ENCODE measurements around the gene ZAP70. TPM values are rescaled to one million over a fixed set of nuclear protein-coding genes. Genes with fewer than 3 reads are reported as not detected.

The ZAP70 gene
- total and polyA plus RNA-seq, 4 donors: 1.3 to 7.5 (median 3.6) TPM

DNA sequence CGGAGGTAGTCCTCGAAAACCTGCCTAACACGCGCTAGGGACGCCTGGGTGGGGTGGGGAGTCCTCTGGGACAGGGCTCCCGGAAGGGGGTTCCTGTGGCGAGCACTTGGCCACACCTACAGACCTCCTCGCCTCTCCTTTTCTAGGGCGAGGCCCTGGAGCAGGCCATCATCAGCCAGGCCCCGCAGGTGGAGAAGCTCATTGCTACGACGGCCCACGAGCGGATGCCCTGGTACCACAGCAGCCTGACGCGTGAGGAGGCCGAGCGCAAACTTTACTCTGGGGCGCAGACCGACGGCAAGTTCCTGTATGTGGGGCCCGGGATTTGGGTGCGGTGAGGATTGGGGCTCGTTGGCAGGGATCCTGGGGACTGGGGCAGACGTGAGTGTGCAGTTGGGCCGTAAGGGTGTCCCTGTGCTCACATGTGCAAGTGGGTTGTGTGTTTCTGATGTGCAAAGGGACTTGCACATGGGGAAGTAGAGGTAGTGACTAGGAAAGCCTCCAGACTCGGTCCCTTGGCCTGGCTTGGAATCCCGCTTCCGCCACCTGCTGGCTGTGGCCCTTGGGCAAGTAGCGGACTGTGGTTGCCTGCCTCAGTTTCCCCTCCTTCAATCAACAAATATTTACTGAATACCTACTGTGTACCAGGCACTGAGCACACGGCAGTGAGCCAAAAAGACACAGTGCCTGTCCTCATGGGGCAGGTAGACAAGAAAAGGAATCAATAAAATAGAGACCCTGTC, 11.7 kb downstream of the ZAP70 start:
- Histone ChIP-seq H3K4me3 (ENCODE audit: low read length in 2 of 2) (no peak overlapping the region), H3K4me1 (ENCODE audit: control insufficient read depth in 1 of 2, insufficient read depth in 2 of 2, low read length in 2 of 2) (no peaks in the 10 kb centered on the region), H3K36me3 (ENCODE audit: control insufficient read depth in 1 of 2, insufficient read depth in 2 of 2, low read length in 1 of 2) (no peaks in the 10 kb centered on the region), H3K27me3 (ENCODE audit: control insufficient read depth in 1 of 2, insufficient read depth in 2 of 2, low read length in 1 of 2) (no peaks in the 10 kb centered on the region), H3K9me3 (ENCODE audit: control insufficient read depth, low read length) (peaks cover under 1% of the 10 kb centered on the region), H3K27ac (ENCODE audit: low read depth in 1 of 2, low read length in 2 of 2) (no peak overlapping the region)
- WGBS, 2 donors: 89 to 91% methylated on average over 29 to 31 of the region's 31 CpGs
- ATAC-seq (ENCODE audit: low FRiP score) (no peak), DNase-seq (peak in 1 of 2 donors; percentile 55)
- intact Hi-C loops (cut with DNase I): no loop called here

- intact Hi-C loops (cut with DNase I): no loop called here
- Histone ChIP-seq H3K27ac (ENCODE audit: low read depth in 1 of 2, low read length in 2 of 2) (no peak overlapping the region), H3K4me1 (ENCODE audit: control insufficient read depth in 1 of 2, insufficient read depth in 2 of 2, low read length in 2 of 2) (no peaks in the 10 kb centered on the region), H3K27me3 (ENCODE audit: control insufficient read depth in 1 of 2, insufficient read depth in 2 of 2, low read length in 1 of 2) (no peaks in the 10 kb centered on the region), H3K36me3 (ENCODE audit: control insufficient read depth in 1 of 2, insufficient read depth in 2 of 2, low read length in 1 of 2) (no peaks in the 10 kb centered on the region), H3K4me3 (ENCODE audit: low read length in 2 of 2) (no peak overlapping the region), H3K9me3 (ENCODE audit: control insufficient read depth, low read length) (peaks cover 2% of the 10 kb centered on the region)
- ATAC-seq (ENCODE audit: low FRiP score): no peak
- peak in 1 of 2 donors; percentile 23 for DNase-seq
- 62 to 89% methylated on average over 4 of the region's 4 CpGs for WGBS, 2 donors
Measured at GRCh38 chr2:97726261-97727064, 13.1 kb downstream of the ZAP70 start.

- peaks cover 2% of the 10 kb centered on the region for H3K9me3 ChIP-seq (ENCODE audit: control insufficient read depth, low read length)
- WGBS, 2 donors: 96 to 97% methylated on average over 7 of the region's 7 CpGs
- no peaks in the 10 kb centered on the region for H3K27me3 ChIP-seq (ENCODE audit: control insufficient read depth in 1 of 2, insufficient read depth in 2 of 2, low read length in 1 of 2)
- no peak overlapping the region for H3K27ac ChIP-seq (ENCODE audit: low read depth in 1 of 2, low read length in 2 of 2)
- no peak overlapping the region for H3K4me3 ChIP-seq (ENCODE audit: low read length in 2 of 2)
- intact Hi-C loops (cut with DNase I): no loop called here
- no peaks in the 10 kb centered on the region for H3K36me3 ChIP-seq (ENCODE audit: control insufficient read depth in 1 of 2, insufficient read depth in 2 of 2, low read length in 1 of 2)
- DNase-seq (peak in 1 of 2 donors; percentile 12), ATAC-seq (ENCODE audit: low FRiP score) (no peak)
- no peaks in the 10 kb centered on the region for H3K4me1 ChIP-seq (ENCODE audit: control insufficient read depth in 1 of 2, insufficient read depth in 2 of 2, low read length in 2 of 2)
Measured at GRCh38 chr2:97727296-97727695, 13.9 kb downstream of the ZAP70 start.

- Histone ChIP-seq H3K27me3 (ENCODE audit: control insufficient read depth in 1 of 2, insufficient read depth in 2 of 2, low read length in 1 of 2) (no peaks in the 10 kb centered on the region), H3K27ac (ENCODE audit: low read depth in 1 of 2, low read length in 2 of 2) (no peak overlapping the region), H3K36me3 (ENCODE audit: control insufficient read depth in 1 of 2, insufficient read depth in 2 of 2, low read length in 1 of 2) (no peaks in the 10 kb centered on the region), H3K4me3 (ENCODE audit: low read length in 2 of 2) (no peak overlapping the region), H3K4me1 (ENCODE audit: control insufficient read depth in 1 of 2, insufficient read depth in 2 of 2, low read length in 2 of 2) (no peaks in the 10 kb centered on the region), H3K9me3 (ENCODE audit: control insufficient read depth, low read length) (peaks cover 2% of the 10 kb centered on the region)
- DNase-seq (no peak), ATAC-seq (ENCODE audit: low FRiP score) (no peak)
- WGBS, 2 donors: 13 to 19% methylated on average over 12 of the region's 12 CpGs
- intact Hi-C loops (cut with DNase I): no loop called here
Measured at GRCh38 chr2:97728091-97728731, 14.8 kb downstream of the ZAP70 start.

GRCh38 chr2:97730245-97730644, 16.9 kb downstream of the ZAP70 start:
- DNase-seq: no peak

GRCh38 chr2:97731274-97732020, 18.1 kb downstream of the ZAP70 start:
- Histone ChIP-seq H3K4me3 (ENCODE audit: low read length in 2 of 2) (no peak overlapping the region), H3K9me3 (ENCODE audit: control insufficient read depth, low read length) (peaks cover 2% of the 10 kb centered on the region), H3K4me1 (ENCODE audit: control insufficient read depth in 1 of 2, insufficient read depth in 2 of 2, low read length in 2 of 2) (no peaks in the 10 kb centered on the region), H3K27me3 (ENCODE audit: control insufficient read depth in 1 of 2, insufficient read depth in 2 of 2, low read length in 1 of 2) (no peaks in the 10 kb centered on the region), H3K36me3 (ENCODE audit: control insufficient read depth in 1 of 2, insufficient read depth in 2 of 2, low read length in 1 of 2) (no peaks in the 10 kb centered on the region), H3K27ac (ENCODE audit: low read depth in 1 of 2, low read length in 2 of 2) (no peak overlapping the region)
- 87 to 89% methylated on average over 12 of the region's 12 CpGs for WGBS, 2 donors
- intact Hi-C loops (cut with DNase I): no loop called here
- DNase-seq (peak in 1 of 2 donors; percentile 25), ATAC-seq (ENCODE audit: low FRiP score) (no peak)

More at GRCh38 chr2:97730245-97730644, 16.9 kb downstream of the ZAP70 start:
- H3K27me3 ChIP-seq (ENCODE audit: control insufficient read depth in 1 of 2, insufficient read depth in 2 of 2, low read length in 1 of 2): no peaks in the 10 kb centered on the region
- WGBS, 2 donors: 83 to 86% methylated on average over 1 of the region's 1 CpG
- intact Hi-C loops (cut with DNase I): no loop called here
- no peak overlapping the region for H3K27ac ChIP-seq (ENCODE audit: low read depth in 1 of 2, low read length in 2 of 2)
- ATAC-seq (ENCODE audit: low FRiP score): no peak
- no peaks in the 10 kb centered on the region for H3K4me1 ChIP-seq (ENCODE audit: control insufficient read depth in 1 of 2, insufficient read depth in 2 of 2, low read length in 2 of 2)
- H3K36me3 ChIP-seq (ENCODE audit: control insufficient read depth in 1 of 2, insufficient read depth in 2 of 2, low read length in 1 of 2): no peaks in the 10 kb centered on the region
- peaks cover 2% of the 10 kb centered on the region for H3K9me3 ChIP-seq (ENCODE audit: control insufficient read depth, low read length)
- H3K4me3 ChIP-seq (ENCODE audit: low read length in 2 of 2): no peak overlapping the region

- Histone ChIP-seq H3K27me3 (ENCODE audit: control insufficient read depth in 1 of 2, insufficient read depth in 2 of 2, low read length in 1 of 2) (no peaks in the 10 kb centered on the region), H3K4me3 (ENCODE audit: low read length in 2 of 2) (no peak overlapping the region), H3K27ac (ENCODE audit: low read depth in 1 of 2, low read length in 2 of 2) (no peak overlapping the region), H3K9me3 (ENCODE audit: control insufficient read depth, low read length) (peaks cover 2% of the 10 kb centered on the region), H3K36me3 (ENCODE audit: control insufficient read depth in 1 of 2, insufficient read depth in 2 of 2, low read length in 1 of 2) (no peaks in the 10 kb centered on the region), H3K4me1 (ENCODE audit: control insufficient read depth in 1 of 2, insufficient read depth in 2 of 2, low read length in 2 of 2) (no peaks in the 10 kb centered on the region)
- WGBS, 2 donors: 94 to 96% methylated on average over 25 to 28 of the region's 28 CpGs
- DNase-seq: peak in 1 of 2 donors; percentile 51
- intact Hi-C loops (cut with DNase I): no loop called here
- ATAC-seq (ENCODE audit: low FRiP score): no peak
Measured at GRCh38 chr2:97732436-97733340, 19.3 kb downstream of the ZAP70 start.

Data from aorta (tissue), 5 donors.